ENCODE data around the gene MARS1.

MARS1 gene

GRCh38 chr12:57446292-57446960 lies 41.4 kb upstream of the MARS1 start (continued):
- TF ChIP-seq ZBTB6 (tag by site-specific recombination; IDR thresholded peaks at IDR 0.05): no peak
- peak; percentile 81; the same call in 1 of the 2 replicates for TF ChIP-seq ZNF266 (tag by site-specific recombination; IDR thresholded peaks at IDR 0.05; ENCODE audit: low read depth)
- TF ChIP-seq ZNF350 (tag by site-specific recombination; IDR thresholded peaks at IDR 0.05): no peak

- Histone ChIP-seq H3K27ac (ENCODE audit: extremely low read depth, low read depth, low read length) (no peak overlapping the region), H3K4me3 (ENCODE audit: low read depth, low read length) (no peak overlapping the region), H3K36me3 (ENCODE audit: control insufficient read depth in 2 of 2, insufficient read depth in 1 of 2, low read length in 2 of 2) (no peaks in the 10 kb centered on the region), H3K9me3 (ENCODE audit: control insufficient read depth, insufficient read depth, low read depth, low read length) (no peaks in the 10 kb centered on the region), H3K4me1 (ENCODE audit: control insufficient read depth, insufficient read depth, low read length) (0 out of 2 replicates have a peak, but pooled peaks cover 3% of the 10 kb centered on the region)
- ChIA-PET POLR2A (no interaction called here), CTCF (interaction anchor here (0.6 to 9.7 kb wide), 6 partner anchors 10 to 234 kb away, joined by 3 to 219 read pairs (median 4); partner anchors contain the start of gene GLI1)
- TF ChIP-seq ZNF394 (tag by site-specific recombination; IDR thresholded peaks at IDR 0.05; ENCODE audit: borderline replicate concordance) (no peak), ZNF112 (tag by site-specific recombination; IDR thresholded peaks at IDR 0.05) (no peak), ZNF398 (tag by site-specific recombination; IDR thresholded peaks at IDR 0.05) (no peak), SCRT2 (tag by site-specific recombination; IDR thresholded peaks at IDR 0.05) (no peak), ZNF48 (tag by site-specific recombination; IDR thresholded peaks at IDR 0.05) (no peak), ZNF544 (tag by site-specific recombination; IDR thresholded peaks at IDR 0.05) (no peak), ZNF248 (tag by site-specific recombination; IDR thresholded peaks at IDR 0.05) (no peak), ZNF341 (tag by site-specific recombination; IDR thresholded peaks at IDR 0.05; ENCODE audit: low read depth) (no peak)
Observed at GRCh38 chr12:57448669-57449068, 39.2 kb upstream of the MARS1 start.

GRCh38 chr12:57449375-57449774 lies 38.5 kb upstream of the MARS1 start:
- H3K4me1 ChIP-seq (ENCODE audit: control insufficient read depth, insufficient read depth, low read length): peaks cover 3% of the 10 kb centered on the region; the same call in 1 of the 2 replicates
- no peak overlapping the region for H3K4me3 ChIP-seq (ENCODE audit: low read depth, low read length)
- no peaks in the 10 kb centered on the region for H3K36me3 ChIP-seq (ENCODE audit: control insufficient read depth in 2 of 2, insufficient read depth in 1 of 2, low read length in 2 of 2)
- TF ChIP-seq ZBTB17 (tag by site-specific recombination; IDR thresholded peaks at IDR 0.05) (no peak), ZNF366 (tag by site-specific recombination; conservative IDR thresholded peaks at IDR 0.05) (no peak), ZNF239 (tag by site-specific recombination; IDR thresholded peaks at IDR 0.05) (no peak), SCRT2 (tag by site-specific recombination; IDR thresholded peaks at IDR 0.05) (no peak), ZSCAN23 (tag by site-specific recombination; IDR thresholded peaks at IDR 0.05) (no peak)
- H3K9me3 ChIP-seq (ENCODE audit: control insufficient read depth, insufficient read depth, low read depth, low read length): no peaks in the 10 kb centered on the region
- H3K27ac ChIP-seq (ENCODE audit: extremely low read depth, low read depth, low read length): no peak overlapping the region
- ChIA-PET POLR2A (no interaction called here), CTCF (interaction anchor here (0.6 to 9.7 kb wide), 5 partner anchors 10 to 176 kb away, joined by 3 to 219 read pairs (median 4); partner anchors contain the start of gene GLI1)

GRCh38 chr12:57450057-57450456 lies 37.8 kb upstream of the MARS1 start:
- no peaks in the 10 kb centered on the region for H3K9me3 ChIP-seq (ENCODE audit: control insufficient read depth, insufficient read depth, low read depth, low read length)
- no peak overlapping the region for H3K4me3 ChIP-seq (ENCODE audit: low read depth, low read length)
- ChIA-PET CTCF (interaction anchor here (0.8 to 9.7 kb wide), 6 partner anchors 8 to 286 kb away, joined by 3 to 219 read pairs (median 40); partner anchors contain the start of gene NXPH4), POLR2A (no interaction called here)
- no peaks in the 10 kb centered on the region for H3K36me3 ChIP-seq (ENCODE audit: control insufficient read depth in 2 of 2, insufficient read depth in 1 of 2, low read length in 2 of 2)
- no peak overlapping the region for H3K27ac ChIP-seq (ENCODE audit: extremely low read depth, low read depth, low read length)
- H3K4me1 ChIP-seq (ENCODE audit: control insufficient read depth, insufficient read depth, low read length): peaks cover 7% of the 10 kb centered on the region; the same call in 1 of the 2 replicates
- TF ChIP-seq ZNF560 (tag by site-specific recombination; IDR thresholded peaks at IDR 0.05; ENCODE audit: borderline replicate concordance) (no peak), ZBTB10 (tag by site-specific recombination; IDR thresholded peaks at IDR 0.05) (no peak), ZBTB17 (tag by site-specific recombination; IDR thresholded peaks at IDR 0.05) (no peak), ZNF626 (tag by site-specific recombination; IDR thresholded peaks at IDR 0.05) (no peak), ZNF132 (tag by site-specific recombination; IDR thresholded peaks at IDR 0.05; ENCODE audit: borderline replicate concordance) (no peak), ZNF707 (tag by site-specific recombination; IDR thresholded peaks at IDR 0.05) (no peak), ZNF513 (tag by site-specific recombination; IDR thresholded peaks at IDR 0.05) (no peak), RBAK (tag by site-specific recombination; IDR thresholded peaks at IDR 0.05) (no peak), ZNF157 (tag by site-specific recombination; IDR thresholded peaks at IDR 0.05) (no peak), ZSCAN23 (tag by site-specific recombination; IDR thresholded peaks at IDR 0.05) (no peak)
